ENCODE measurements around the gene LRRC74B.

GRCh38 chr22:21010426-21011113 lies 35.2 kb upstream of the LRRC74B start:
- TF ChIP-seq CTCF (IDR thresholded peaks at IDR 0.05) (no peak), POLR2A (IDR thresholded peaks at IDR 0.05) (no peak)

Data from uterus (tissue), 2 donors.